Liver (tissue), 9 donors: ENCODE measurements around the gene CACNG4. TPM values are rescaled to one million over a fixed set of nuclear protein-coding genes. Genes with fewer than 3 reads are reported as not detected.

Experiments
- DNase-seq: peaks from one replicate; pipeline ENCODE4 v3.0.0-alpha.2; 2017; ENCODE audit warnings: low spot score
- H3K27ac ChIP-seq, 2 donors: one replicate each; pipeline ENCODE4 v1.7.0; 2013; ENCODE audit warnings: inconsistent platforms in 2 of 2, low read length in 2 of 2, control low read depth in 1 of 2, low read depth in 1 of 2, mild to moderate bottlenecking in 1 of 2
- H3K27me3 ChIP-seq, 4 donors: one replicate each; pipeline versions ENCODE4 v1.6.1 to v1.7.0; 2013; ENCODE audit warnings: low read length in 3 of 4, inconsistent platforms in 1 of 4, mild to moderate bottlenecking in 1 of 4, moderate library complexity in 1 of 4; ENCODE audit not compliant: control insufficient read depth in 4 of 4, insufficient read depth in 4 of 4
- H3K36me3 ChIP-seq, 4 donors: one replicate each; pipeline versions ENCODE4 v1.6.1 to v1.7.0; 2013; ENCODE audit warnings: low read length in 3 of 4, mild to moderate bottlenecking in 3 of 4, low read depth in 1 of 4, moderate library complexity in 1 of 4; ENCODE audit not compliant: control insufficient read depth in 4 of 4, insufficient read depth in 3 of 4
- H3K4me1 ChIP-seq, 4 donors: one replicate each; pipeline versions ENCODE4 v1.6.1 to v1.7.0; 2013; ENCODE audit warnings: low read length in 3 of 4, mild to moderate bottlenecking in 3 of 4, moderate library complexity in 1 of 4; ENCODE audit not compliant: control insufficient read depth in 4 of 4, insufficient read depth in 4 of 4
- H3K4me3 ChIP-seq, 3 donors: one replicate each; pipeline versions ENCODE4 v1.6.1 to v1.7.0; 2013; ENCODE audit warnings: low read length in 3 of 3, control low read depth in 1 of 3, low read depth in 1 of 3, mild to moderate bottlenecking in 1 of 3
- H3K9ac ChIP-seq, 2 donors: one replicate each; pipeline ENCODE4 v1.7.0; 2013; ENCODE audit warnings: low read length in 2 of 2, mild to moderate bottlenecking in 2 of 2, moderate library complexity in 2 of 2, control low read depth in 1 of 2, low read depth in 1 of 2
- H3K9me3 ChIP-seq, 4 donors: one replicate each; pipeline versions ENCODE4 v1.6.1 to v1.7.0; 2013; ENCODE audit warnings: low read length in 3 of 4; ENCODE audit not compliant: control insufficient read depth in 4 of 4
- ATF3 ChIP-seq: IDR thresholded peaks from 2 replicates; pipeline ENCODE4 v1.6.1; 2016; ENCODE audit warnings: antibody characterized with exemption
- CTCF ChIP-seq: fragments of 150-350 bp; IDR thresholded peaks from 2 replicates; pipeline ENCODE4 v1.5.1; 2017; ENCODE audit warnings: improper control_type of control experiment, low read depth, low read length; ENCODE audit not compliant: missing input control
- EGR1 ChIP-seq, 2 donors: IDR thresholded peaks; 2 replicates each; pipeline ENCODE4 v1.6.1; 2016 to 2018; ENCODE audit warnings: antibody characterized with exemption in 2 of 2, low read depth in 2 of 2
- FOXA1 ChIP-seq: IDR thresholded peaks from 2 replicates; pipeline ENCODE4 v1.6.1; 2016; ENCODE audit warnings: antibody characterized with exemption
- FOXA2 ChIP-seq: IDR thresholded peaks from 2 replicates; pipeline ENCODE4 v1.6.1; 2016; ENCODE audit warnings: antibody characterized with exemption
- GABPA ChIP-seq, 2 donors: IDR thresholded peaks in 1 of 2; conservative IDR thresholded peaks in 1 of 2; 2 replicates each; pipeline ENCODE4 v1.6.1; 2016; ENCODE audit warnings: antibody characterized with exemption in 2 of 2, mild to moderate bottlenecking in 1 of 2, moderate library complexity in 1 of 2
- HNF4A ChIP-seq, 2 donors: conservative IDR thresholded peaks; 2 replicates each; pipeline ENCODE4 v1.6.1; 2016; ENCODE audit warnings: antibody characterized with exemption in 2 of 2, mild to moderate bottlenecking in 2 of 2
- HNF4G ChIP-seq: IDR thresholded peaks from 2 replicates; pipeline ENCODE4 v1.6.1; 2016; ENCODE audit warnings: antibody characterized with exemption
- JUND ChIP-seq, 2 donors: IDR thresholded peaks; 2 replicates each; pipeline ENCODE4 v1.6.1; 2016; ENCODE audit warnings: antibody characterized with exemption in 2 of 2
- MAX ChIP-seq: IDR thresholded peaks from 2 replicates; pipeline ENCODE4 v1.6.1; 2016; ENCODE audit warnings: antibody characterized with exemption
- REST ChIP-seq: IDR thresholded peaks from 2 replicates; pipeline ENCODE4 v1.6.1; 2016; ENCODE audit warnings: antibody characterized with exemption, mild to moderate bottlenecking
- RXRA ChIP-seq, 2 donors: IDR thresholded peaks; 2 replicates each; pipeline ENCODE4 v1.6.1; 2017 to 2018; ENCODE audit warnings: antibody characterized with exemption in 2 of 2, mild to moderate bottlenecking in 1 of 2
- SP1 ChIP-seq: IDR thresholded peaks from 2 replicates; pipeline ENCODE4 v1.6.1; 2018; ENCODE audit warnings: antibody characterized with exemption, mild to moderate bottlenecking
- TAF1 ChIP-seq: conservative IDR thresholded peaks from 2 replicates; pipeline ENCODE4 v1.6.1; 2016; ENCODE audit warnings: antibody characterized with exemption, mild to moderate bottlenecking
- YY1 ChIP-seq: IDR thresholded peaks from 2 replicates; pipeline ENCODE4 v1.6.1; 2016; ENCODE audit warnings: antibody characterized with exemption, mild to moderate bottlenecking
- ZBTB33 ChIP-seq: IDR thresholded peaks from 2 replicates; pipeline ENCODE4 v1.6.1; 2016; ENCODE audit warnings: antibody characterized with exemption
- WGBS: extraction: QIAGEN DNeasy Blood & Tissue Kit; methylation state at CpG from one replicate; pipeline ENCODE4 v1.1.7; 2013; 5-methylcytosine and 5-hydroxymethylcytosine counted together
- polyA plus RNA-seq, 2 donors: library from polyadenylated mRNA; stranded (reverse) in 1 of 2; unstranded in 1 of 2; fragments of 200-250 nt in 1 of 2; fragments of >200 nt in 1 of 2; fragmentation: Nextera tagmentation in 1 of 2; extraction: Ambion mirVana in 1 of 2; gene quantifications; one replicate each; pipeline versions ENCODE4 v1.2.1 to v1.2.3, GENCODE V29; 2013 to 2015
- total RNA-seq, 2 donors: library from RNA; depleted of rRNA; stranded (reverse); fragments of >200 nt; gene quantifications; one replicate each; pipeline ENCODE4 v1.2.3, GENCODE V29; 2014
- donor health status: healthy.
- donor health status: healthy.
- donor health status: healthy.
- donor health status: healthy.
- donor health status: healthy.

CACNG4 gene
- total and polyA plus RNA-seq, 4 donors = 0.02 to 0.09 (median 0.08) TPM; not detected in 1

GRCh38 chr17:67032382-67032781 lies 67.9 kb downstream of the CACNG4 start:
- H3K4me1 ChIP-seq = no peaks in the 10 kb centered on the region
- H3K36me3 ChIP-seq = no peaks in the 10 kb centered on the region
- H3K9ac ChIP-seq = no peak overlapping the region
- no peak for DNase-seq
- 92% methylated on average over 14 of the region's 14 CpGs for WGBS
- no peaks in the 10 kb centered on the region for H3K9me3 ChIP-seq
- H3K27ac ChIP-seq = no peak overlapping the region
- no peak for TF ChIP-seq RXRA (IDR thresholded peaks at IDR 0.05)
- TF ChIP-seq GABPA (IDR thresholded peaks at IDR 0.05 in 1 of 2, conservative IDR thresholded peaks at IDR 0.05 in 1 of 2) = no peak
- no peak for TF ChIP-seq YY1
- TF ChIP-seq TAF1 = no peak
- no peak for TF ChIP-seq SP1
- no peak for TF ChIP-seq ATF3
- TF ChIP-seq REST = no peak
- TF ChIP-seq FOXA1 = no peak
- no peak for TF ChIP-seq MAX
- no peak for TF ChIP-seq HNF4A (conservative IDR thresholded peaks at IDR 0.05)
- no peak for TF ChIP-seq FOXA2
- TF ChIP-seq HNF4G = no peak
- no peak for TF ChIP-seq ZBTB33
- TF ChIP-seq CTCF = no peak
- no peak for TF ChIP-seq EGR1 (IDR thresholded peaks at IDR 0.05; ENCODE audit: low read depth in 2 of 2)
- H3K4me3 ChIP-seq = no peak overlapping the region
- H3K27me3 ChIP-seq = no peaks in the 10 kb centered on the region

- Histone ChIP-seq H3K9me3 (no peaks in the 10 kb centered on the region), H3K4me1 (no peaks in the 10 kb centered on the region), H3K36me3 (no peaks in the 10 kb centered on the region), H3K27me3 (no peaks in the 10 kb centered on the region), H3K27ac (no peak overlapping the region), H3K4me3 (no peak overlapping the region), H3K9ac (no peak overlapping the region)
- no peak for DNase-seq
- no peak for TF ChIP-seq REST
- no peak for TF ChIP-seq ATF3
- no peak for TF ChIP-seq FOXA2
- TF ChIP-seq GABPA (IDR thresholded peaks at IDR 0.05 in 1 of 2, conservative IDR thresholded peaks at IDR 0.05 in 1 of 2) = no peak
- TF ChIP-seq SP1 = no peak
- TF ChIP-seq YY1 = no peak
- TF ChIP-seq JUND (IDR thresholded peaks at IDR 0.05) = no peak
- no peak for TF ChIP-seq HNF4A (conservative IDR thresholded peaks at IDR 0.05)
- no peak for TF ChIP-seq ZBTB33
- TF ChIP-seq EGR1 (IDR thresholded peaks at IDR 0.05; ENCODE audit: low read depth in 2 of 2) = no peak
- 90% methylated on average over 13 of the region's 13 CpGs for WGBS
These were observed 68.5 kb downstream of the CACNG4 start for GRCh38 chr17:67032985-67033384.
